ENCODE measurements around the gene QRICH2.
A peak's percentile ranks its signal among the peaks of the same experiment; 100 is the strongest.
"Not testable (repeated sequence)": the region's sequence is repeated elsewhere in the genome, so short reads cannot be mapped to it uniquely, and the experiment has no call there.

The QRICH2 gene

DNA sequence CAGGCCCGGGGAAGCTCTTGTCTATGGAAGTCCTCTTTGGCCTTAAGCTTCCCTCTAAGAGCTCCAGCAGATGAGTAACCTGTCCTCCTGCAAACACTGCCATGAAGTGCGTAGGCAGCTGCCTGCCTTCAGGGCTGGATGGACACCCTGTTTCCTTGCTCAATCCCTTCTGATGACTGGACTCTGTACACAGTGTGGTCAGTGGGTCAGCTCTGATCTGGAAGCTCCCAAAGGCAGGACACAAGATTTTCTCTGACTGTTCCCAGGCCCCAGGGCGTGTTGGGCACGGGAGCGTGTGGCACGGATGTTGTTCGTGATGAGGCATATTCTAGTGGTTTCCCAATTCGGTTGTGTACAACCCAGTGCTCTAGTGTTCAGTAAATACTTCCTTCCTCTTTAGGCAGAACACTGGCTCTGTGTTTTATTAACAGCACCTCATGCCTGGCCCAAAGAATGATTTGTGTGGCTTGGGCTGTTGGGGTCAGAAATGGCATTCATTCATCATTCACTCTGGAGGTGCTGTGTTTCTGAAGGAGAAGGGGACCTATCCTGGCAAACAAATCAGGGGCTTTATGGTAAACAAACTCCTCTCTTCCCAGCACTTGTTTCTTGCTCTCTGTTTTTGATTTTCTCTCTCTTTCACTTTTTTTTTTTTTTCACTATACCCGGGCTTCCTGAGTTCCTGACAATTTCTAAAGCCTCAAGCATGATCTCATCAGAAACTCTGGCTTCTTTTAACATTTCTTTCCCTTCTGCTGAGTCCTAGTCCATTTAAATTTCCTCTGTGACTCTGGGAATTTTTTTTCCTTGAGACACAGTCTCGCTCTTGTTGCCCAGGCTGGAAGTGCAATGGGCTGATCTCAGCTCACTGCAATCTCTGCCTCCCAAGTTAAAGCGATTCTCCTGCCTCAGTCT lies 55.8 kb downstream of the QRICH2 start:
- DNase-seq (ENCODE audit: low read depth in 2 of 3, low spot score in 1 of 3): no peak

GRCh38 chr17:76251478-76252039 lies 56.5 kb downstream of the QRICH2 start:
- DNase-seq (ENCODE audit: low read depth in 2 of 3, low spot score in 1 of 3): no peak

GRCh38 chr17:76250141-76250540 lies 57.9 kb downstream of the QRICH2 start:
- DNase-seq (ENCODE audit: low read depth in 2 of 3, low spot score in 1 of 3): no peak

DNA sequence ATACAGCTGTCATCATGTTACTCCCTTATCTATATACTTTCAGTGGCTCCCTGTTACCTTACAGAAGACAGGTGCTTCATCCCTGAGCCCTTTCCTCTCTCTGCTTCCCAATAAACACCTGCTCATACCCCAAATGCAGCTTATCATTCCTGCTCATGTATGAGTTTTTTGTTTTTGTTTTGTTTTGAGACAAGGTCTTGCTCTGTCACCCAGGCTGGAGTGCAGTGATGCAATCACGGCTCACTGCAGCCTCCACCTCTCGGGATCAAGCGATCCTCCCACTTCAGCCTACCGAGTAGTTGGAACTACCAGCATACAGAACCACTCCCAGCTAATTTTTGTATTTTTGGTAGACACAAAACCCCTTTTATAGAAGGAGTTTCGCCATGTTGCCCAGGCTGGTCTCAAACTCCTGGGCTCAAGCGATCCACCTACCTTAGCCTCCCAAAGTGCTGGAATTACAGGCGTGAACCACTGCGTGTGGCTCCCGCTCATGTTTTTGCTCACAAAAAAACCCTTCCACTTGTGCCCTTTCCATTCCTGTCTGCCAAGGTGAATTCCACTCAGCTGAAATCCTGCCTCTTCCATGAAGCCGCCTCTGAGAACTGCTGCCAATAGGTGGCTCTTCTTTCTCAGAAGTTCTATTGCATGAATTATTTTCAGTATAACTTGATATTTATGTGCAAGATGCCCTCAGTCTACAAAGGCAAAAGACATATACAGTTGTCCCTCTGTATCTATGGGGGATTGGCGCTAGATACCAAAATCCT lies 59.9 kb downstream of the QRICH2 start:
- no peak for DNase-seq (ENCODE audit: low read depth in 2 of 3, low spot score in 1 of 3)

DNA sequence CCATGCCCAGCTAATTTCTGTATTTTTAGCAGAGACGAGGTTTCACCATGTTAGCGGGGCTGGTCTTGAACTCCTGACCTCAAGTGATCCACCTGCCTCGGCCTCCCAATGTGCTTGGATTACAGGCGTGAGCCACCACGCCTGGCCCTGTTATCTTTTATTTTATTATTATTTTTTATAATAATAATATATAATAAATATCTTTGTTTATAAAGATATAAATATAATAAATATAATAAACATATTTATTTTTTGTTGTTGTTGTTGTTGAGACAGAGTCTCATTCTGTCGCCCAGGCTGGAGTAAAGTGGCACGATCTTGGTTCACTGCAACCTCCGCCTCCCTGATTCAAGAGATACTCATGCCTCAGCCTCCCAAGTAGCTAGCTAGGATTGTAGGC lies 60.8 kb downstream of the QRICH2 start:
- DNase-seq (ENCODE audit: low read depth in 2 of 3, low spot score in 1 of 3): no peak

DNA sequence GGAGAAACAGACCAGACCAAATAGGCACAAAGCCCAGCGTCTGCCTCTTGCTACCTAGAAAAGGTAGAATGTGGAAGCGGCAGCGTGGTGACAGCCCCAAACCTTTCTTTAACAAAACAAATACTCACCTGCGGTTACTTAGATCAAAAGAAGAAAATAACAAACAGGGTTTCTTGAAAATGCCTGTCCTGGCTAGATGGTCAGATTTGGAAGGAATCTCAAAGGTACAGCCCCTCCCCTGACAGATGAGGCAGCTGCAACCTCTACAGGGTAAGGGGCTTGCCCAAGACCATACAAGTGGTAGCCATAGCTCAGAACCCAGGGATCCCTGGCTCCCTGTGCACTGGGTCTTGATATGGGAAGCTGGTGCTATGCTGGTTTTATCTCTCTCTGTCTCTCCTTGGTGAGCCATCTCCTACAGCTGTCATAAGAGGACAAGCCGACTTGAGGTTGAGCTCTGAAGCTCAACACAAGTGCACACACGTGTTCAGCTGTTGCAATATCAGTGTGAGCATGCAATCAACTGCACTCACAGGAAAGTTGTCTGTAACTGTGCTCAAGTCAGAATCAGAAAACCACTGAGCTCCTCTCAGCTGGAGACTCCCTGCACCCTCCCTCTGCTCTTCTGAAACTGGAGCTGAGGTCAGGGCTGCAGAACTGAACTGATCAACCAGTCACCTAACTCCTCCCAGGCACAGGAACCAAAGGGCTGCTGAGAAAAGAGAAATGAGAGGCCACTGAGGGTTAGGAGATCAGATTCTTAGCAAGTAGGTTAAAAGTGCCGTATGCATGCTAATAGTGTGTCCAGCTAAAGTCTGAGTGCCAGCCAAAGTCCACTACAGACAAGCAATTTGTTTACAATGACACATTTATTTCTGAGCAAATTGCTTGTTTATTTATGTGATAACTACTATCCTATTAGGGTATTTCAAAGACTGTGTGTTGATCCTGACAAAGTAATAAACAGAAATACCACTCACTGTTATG lies 61.7 kb downstream of the QRICH2 start:
- DNase-seq (ENCODE audit: low read depth in 2 of 3, low spot score in 1 of 3): peak in 2 of 3 donors; percentile 52 to 56

DNA sequence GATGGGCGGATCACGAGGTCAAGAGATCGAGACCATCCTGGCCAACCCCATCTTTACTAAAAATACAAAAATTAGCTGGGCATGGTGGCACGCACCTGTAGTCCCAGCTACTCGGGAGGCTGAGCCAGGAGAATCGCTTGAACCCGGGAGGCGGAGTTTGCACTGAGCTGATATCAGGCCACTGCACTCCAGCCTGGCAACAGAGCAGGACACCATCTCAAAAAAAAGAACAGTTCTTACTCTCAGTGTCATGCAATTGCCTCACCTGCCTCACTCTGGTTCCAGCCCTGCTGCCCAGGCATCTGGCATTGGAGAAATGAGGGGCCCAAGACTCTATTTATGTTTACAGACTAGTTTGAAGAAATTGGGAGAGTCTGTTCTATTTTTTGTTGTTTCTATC lies 63.4 kb downstream of the QRICH2 start:
- not testable (repeated sequence) for DNase-seq (ENCODE audit: low read depth in 2 of 3, low spot score in 1 of 3)

DNA sequence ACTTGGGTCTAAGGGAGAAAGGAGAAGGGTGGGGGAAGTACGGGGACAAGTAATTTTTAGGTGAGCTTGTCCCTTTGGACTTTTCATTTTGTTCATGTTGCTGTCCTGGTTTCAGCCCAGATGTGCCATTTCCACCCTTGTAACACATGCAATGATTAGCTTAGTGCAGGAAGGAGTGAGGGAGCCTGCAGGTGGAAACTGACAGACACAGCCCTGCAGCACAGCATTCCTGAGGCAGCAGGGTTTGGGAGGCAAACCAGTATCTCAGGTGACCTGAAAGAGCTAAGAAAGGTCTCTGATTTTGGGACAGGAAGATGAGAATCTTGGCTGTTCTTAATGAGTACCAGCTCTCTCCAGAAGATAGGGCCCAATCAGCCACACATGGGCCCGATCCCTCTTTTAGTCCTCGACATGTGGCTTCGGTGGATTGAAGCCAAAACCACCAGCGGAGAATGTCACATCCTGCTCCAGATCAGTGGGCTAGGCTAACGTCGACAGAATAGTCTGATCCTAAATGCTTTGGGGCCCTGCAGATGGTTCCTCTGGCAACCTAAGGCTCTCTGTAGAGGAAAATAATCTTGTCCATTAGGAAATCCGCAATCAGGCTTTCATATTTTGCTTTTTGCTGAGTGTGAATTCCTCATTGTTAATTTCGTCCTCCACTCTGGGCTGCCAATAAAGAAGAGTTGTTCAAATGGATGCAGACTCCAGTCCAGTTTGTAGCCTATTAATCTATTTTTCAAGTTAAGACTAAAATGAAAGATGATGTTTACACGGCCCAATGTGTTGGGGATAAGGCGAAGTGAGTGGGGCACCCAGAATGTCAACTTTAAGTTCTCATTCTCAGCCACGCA lies 64.0 kb downstream of the QRICH2 start:
- DNase-seq (ENCODE audit: low read depth in 2 of 3, low spot score in 1 of 3): no peak

- no peak for DNase-seq (ENCODE audit: low read depth in 2 of 3, low spot score in 1 of 3)
Measured at GRCh38 chr17:76241691-76242255, 66.3 kb downstream of the QRICH2 start.

GRCh38 chr17:76241204-76241538 lies 66.9 kb downstream of the QRICH2 start:
- no peak for DNase-seq (ENCODE audit: low read depth in 2 of 3, low spot score in 1 of 3)

DNA sequence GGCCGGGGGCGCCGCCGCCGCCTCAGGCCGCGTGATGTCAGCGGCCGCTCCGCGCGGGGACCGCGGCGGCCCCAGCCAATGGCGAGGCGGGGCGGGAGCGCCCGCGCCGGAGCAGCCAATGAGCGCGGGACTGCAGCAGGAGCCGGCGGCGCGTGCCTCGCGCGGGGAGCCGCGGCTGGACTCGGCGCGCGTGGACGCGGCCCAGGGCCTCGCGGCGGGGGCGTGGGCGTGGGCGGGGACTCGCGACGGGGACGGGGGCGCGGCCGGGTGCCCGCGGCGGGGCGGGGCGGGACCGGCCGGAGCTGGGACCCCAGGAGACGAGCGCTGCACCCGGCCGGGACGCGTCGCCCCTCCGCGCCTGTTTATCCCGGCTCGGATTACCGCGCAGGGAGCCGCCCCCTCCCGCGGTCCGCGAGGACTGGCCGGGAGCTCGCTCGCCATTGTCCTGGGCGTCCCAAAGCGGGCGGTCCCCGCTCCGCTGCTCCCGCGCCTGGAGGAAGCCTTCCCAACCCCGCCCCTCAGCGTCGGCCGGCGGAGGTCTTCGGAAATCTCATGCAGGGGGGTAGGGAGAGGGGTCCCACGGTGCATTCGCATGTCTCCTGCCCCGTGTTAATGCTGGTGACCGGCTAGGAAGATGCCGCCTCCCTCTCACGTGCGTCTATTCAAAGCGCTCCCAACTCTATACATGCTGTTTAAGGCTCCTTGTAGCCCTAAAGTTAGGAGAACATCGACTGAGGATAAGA lies 67.4 kb downstream of the QRICH2 start, which contains the start of gene RNF157:
Gene RNF157 (minus strand): TSS at position 33 of the 743 bp plus-strand sequence. CDS start 253 bp downstream, outside the sequence.
- peak in 1 of 3 donors; percentile 26 for DNase-seq (ENCODE audit: low read depth in 2 of 3, low spot score in 1 of 3)

DNA sequence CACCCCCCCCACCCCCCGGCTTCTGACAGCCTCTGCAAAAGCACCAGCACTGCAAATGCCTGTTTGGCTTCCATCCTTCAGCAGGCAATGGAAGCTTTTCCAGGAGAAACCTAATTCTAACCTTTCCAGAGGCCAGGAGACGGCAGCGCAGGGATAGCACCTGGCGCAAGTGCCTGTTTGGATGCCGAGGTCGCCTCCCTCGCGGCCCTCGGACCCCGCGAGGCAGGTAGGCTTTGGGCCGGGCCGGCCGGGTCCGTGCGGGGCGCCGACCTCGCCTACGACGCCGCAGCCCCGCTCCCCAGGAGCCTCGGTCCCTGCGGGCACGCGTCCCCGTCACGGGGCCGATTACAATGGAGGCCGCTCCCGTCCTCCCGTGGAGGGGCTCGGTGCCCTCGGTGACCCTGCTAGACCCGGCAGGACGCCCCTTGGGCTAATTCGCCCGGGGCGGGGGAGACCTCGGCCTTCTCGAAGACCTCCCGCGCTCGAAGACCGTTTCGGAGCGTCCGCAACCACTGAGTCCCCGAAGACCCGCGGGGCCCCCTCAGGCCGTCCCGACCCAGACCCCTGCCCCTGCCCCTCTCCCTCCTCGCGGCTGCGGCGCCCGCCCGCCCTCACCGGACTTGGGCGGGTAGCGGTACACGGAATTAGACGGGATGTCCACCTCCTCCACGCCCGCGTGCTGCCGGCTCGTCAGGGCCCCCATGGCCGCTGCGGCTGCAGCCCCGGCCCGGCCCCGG lies 68.4 kb downstream of the QRICH2 start:
- DNase-seq (ENCODE audit: low read depth in 2 of 3, low spot score in 1 of 3): no peak

- no peak for DNase-seq (ENCODE audit: low read depth in 2 of 3, low spot score in 1 of 3)
Measured at GRCh38 chr17:76238847-76239537, 69.1 kb downstream of the QRICH2 start.

GRCh38 chr17:76237859-76238313 lies 70.2 kb downstream of the QRICH2 start:
- no peak for DNase-seq (ENCODE audit: low read depth in 2 of 3, low spot score in 1 of 3)

GRCh38 chr17:76236603-76237002 lies 71.5 kb downstream of the QRICH2 start:
- DNase-seq (ENCODE audit: low read depth in 2 of 3, low spot score in 1 of 3): no peak

DNA sequence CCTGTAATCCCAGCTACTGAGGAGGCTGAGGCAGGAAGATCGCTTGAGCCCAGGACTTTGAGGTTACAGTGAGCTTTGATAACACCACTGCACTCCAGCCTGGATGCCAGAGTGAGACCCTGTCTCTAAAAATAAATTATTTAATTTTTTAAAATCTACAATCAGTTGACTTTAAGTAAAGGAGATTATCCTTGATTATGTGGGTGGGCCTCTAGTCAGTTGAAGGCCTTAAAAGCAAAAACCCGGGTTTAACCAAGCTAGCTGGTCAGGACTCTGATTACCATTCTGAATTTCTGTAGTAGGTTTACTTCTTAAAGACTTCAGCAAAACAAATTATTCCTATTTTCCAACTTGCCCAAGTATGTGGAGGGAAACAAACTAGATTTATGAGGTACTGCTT lies 72.2 kb downstream of the QRICH2 start:
- no peak for DNase-seq (ENCODE audit: low read depth in 2 of 3, low spot score in 1 of 3)

- DNase-seq (ENCODE audit: low read depth in 2 of 3, low spot score in 1 of 3): no peak
Measured at GRCh38 chr17:76234354-76234679, 73.8 kb downstream of the QRICH2 start.

All from stimulated activated CD4-positive, alpha-beta T cell treated with anti-CD3 and anti-CD28 coated beads, Interleukin-12 subunit alpha, Interleukin-12 subunit beta, amount 100 ng/mL, for 48 hours (primary cell).